HG02970 (cell line): ENCODE results near the gene CHRDL2.
"Not testable (repeated sequence)": the region's sequence is repeated elsewhere in the genome, so short reads cannot be mapped to it uniquely, and the experiment has no call there.

Source experiments
- ATAC-seq: cut with Tn5 transposase; IDR thresholded peaks from one replicate; pipeline ENCODE4 v1.9.1; 2021; ENCODE audit warnings: mild to moderate bottlenecking, moderate library complexity, moderate number of reproducible peaks; ENCODE audit not compliant: unreplicated experiment, low FRiP score

Gene CHRDL2

GRCh38 chr11:74731301-74732094 lies at the start of gene CHRDL2:
CHRDL2 (minus strand) TSS chr11:74731426; CDS start chr11:74730888, 538 bp downstream.
- ATAC-seq, result no peak

- no peak for ATAC-seq
Observed at GRCh38 chr11:74780248-74781005, 49.2 kb upstream of the CHRDL2 start.

- no peak for ATAC-seq
Observed at GRCh38 chr11:74778581-74778980, 47.4 kb upstream of the CHRDL2 start.

GRCh38 chr11:74777877-74778276 lies 46.7 kb upstream of the CHRDL2 start:
- no peak for ATAC-seq

GRCh38 chr11:74777038-74777437 lies 45.8 kb upstream of the CHRDL2 start:
- ATAC-seq, result no peak

- ATAC-seq, result no peak
Observed at GRCh38 chr11:74776546-74776945, 45.3 kb upstream of the CHRDL2 start.

- ATAC-seq, result no peak
Observed at GRCh38 chr11:74775762-74776161, 44.5 kb upstream of the CHRDL2 start.

GRCh38 chr11:74773476-74773875 lies 42.2 kb upstream of the CHRDL2 start:
- no peak for ATAC-seq

- ATAC-seq, result no peak
Observed at GRCh38 chr11:74771139-74771538, 39.9 kb upstream of the CHRDL2 start.

GRCh38 chr11:74770456-74770855 lies 39.2 kb upstream of the CHRDL2 start:
- ATAC-seq, result no peak

GRCh38 chr11:74769055-74769707 lies 38.0 kb upstream of the CHRDL2 start:
- ATAC-seq, result no peak

- not testable (repeated sequence) for ATAC-seq
Observed at GRCh38 chr11:74768172-74768651, 37.0 kb upstream of the CHRDL2 start.

- no peak for ATAC-seq
Observed at GRCh38 chr11:74766905-74767304, 35.7 kb upstream of the CHRDL2 start.

- ATAC-seq, result no peak
Observed at GRCh38 chr11:74756571-74756970, 25.3 kb upstream of the CHRDL2 start.

GRCh38 chr11:74755395-74755995 lies 24.3 kb upstream of the CHRDL2 start:
- no peak for ATAC-seq

- ATAC-seq, result no peak
Observed at GRCh38 chr11:74754507-74755252, 23.5 kb upstream of the CHRDL2 start.

GRCh38 chr11:74751303-74751702 lies 20.1 kb upstream of the CHRDL2 start:
- no peak for ATAC-seq

- not testable (repeated sequence) for ATAC-seq
Observed at GRCh38 chr11:74750598-74750997, 19.4 kb upstream of the CHRDL2 start.

- no peak for ATAC-seq
Observed at GRCh38 chr11:74749965-74750296, 18.7 kb upstream of the CHRDL2 start.
